Endothelial cell of umbilical vein (primary cell): ENCODE measurements around the gene HOXA2. TPM values are rescaled to one million over a fixed set of nuclear protein-coding genes. Genes with fewer than 3 reads are reported as not detected.

Experiments
- BruUV-seq: library from RNA; stranded (reverse); fragments of 400-500 nt; replicated peaks from 2 replicates; lab custom pipeline; 2021; lab: Mats Ljungman, UMichigan
- CTCF ChIA-PET: fragments of 300-600, 350-600 bp; sonication (Branson Sonifier 250); formaldehyde crosslinking; loops from one replicate; lab custom pipeline; 2021; ENCODE audit warnings: antibody characterized with exemption, inconsistent platforms; lab: Charles Lee
- POLR2A ChIA-PET: fragments of 300-600, 350-600 bp; sonication (Branson Sonifier 250); formaldehyde crosslinking; loops from one replicate; lab custom pipeline; 2021; ENCODE audit warnings: antibody characterized with exemption, inconsistent platforms; lab: Charles Lee
- DNase-seq: peaks from one replicate; pipeline ENCODE4 v3.0.0-alpha.2; 2011; ENCODE audit warnings: low read depth, low spot score
- FAIRE-seq: peaks from 2 replicates; lab custom pipeline; 2011; peaks lifted over from hg19 to GRCh38; lab: Jason Lieb, UNC
- H2AFZ ChIP-seq: 2 replicates; pipeline ENCODE4 v1.6.0; 2012; ENCODE audit warnings: low read depth, low read length, control low read depth, inconsistent platforms
- H3K27ac ChIP-seq: 2 replicates; pipeline ENCODE4 v1.5.1; 2011; ENCODE audit warnings: low read depth, mild to moderate bottlenecking, control low read depth, low read length, moderate library complexity; ENCODE audit not compliant: insufficient read depth
- H3K27me3 ChIP-seq, 2 experiments: 2 replicates each; pipeline versions ENCODE4 v1.6.0 to v1.6.1; 2011; ENCODE audit warnings: low read length in 2 of 2, mixed read lengths in 1 of 2; ENCODE audit not compliant: control insufficient read depth in 2 of 2, insufficient read depth in 2 of 2
- H3K36me3 ChIP-seq, 2 experiments: 2 replicates in 1 of 2; 3 replicates in 1 of 2; pipeline ENCODE4 v1.5.1; 2011; ENCODE audit warnings: low read length in 2 of 2, mild to moderate bottlenecking in 1 of 2, moderate library complexity in 1 of 2; ENCODE audit not compliant: control insufficient read depth in 2 of 2, insufficient read depth in 2 of 2; ENCODE audit errors: extremely low read depth in 1 of 2
- H3K4me1 ChIP-seq: 3 replicates; pipeline ENCODE4 v1.5.1; 2011; ENCODE audit warnings: mild to moderate bottlenecking, low read length; ENCODE audit not compliant: control insufficient read depth, insufficient read depth; ENCODE audit errors: extremely low read depth
- H3K4me2 ChIP-seq: 2 replicates; pipeline ENCODE4 v1.6.1; 2011; ENCODE audit warnings: low read length, control low read depth, mixed read lengths; ENCODE audit not compliant: insufficient read depth
- H3K4me3 ChIP-seq, 3 experiments: fragments of 200-600 bp in 1 of 3; sonication (generic), shearing (Covaris generic) in 1 of 3; replicated peaks in 1 of 3; 2 replicates each; pipeline ENCODE4 v1.5.1; 2011 to 2016; ENCODE audit warnings: control low read depth in 3 of 3, low read length in 3 of 3, mild to moderate bottlenecking in 2 of 3, inconsistent platforms in 1 of 3, low read depth in 1 of 3, moderate library complexity in 1 of 3; ENCODE audit not compliant: insufficient read depth in 1 of 3
- H3K79me2 ChIP-seq: 2 replicates; pipeline ENCODE4 v1.6.0; 2012; ENCODE audit warnings: low read length, inconsistent platforms; ENCODE audit not compliant: control insufficient read depth, insufficient read depth
- H3K9ac ChIP-seq: replicated peaks from 2 replicates; pipeline ENCODE3; 2011; ENCODE audit warnings: low read length, control low read depth; ENCODE audit not compliant: insufficient read depth; ENCODE audit errors: extremely low read depth
- H3K9me1 ChIP-seq: replicated peaks from 3 replicates; pipeline ENCODE4 v1.6.0; 2011; ENCODE audit warnings: mild to moderate bottlenecking, low read length; ENCODE audit not compliant: control insufficient read depth, insufficient read depth; ENCODE audit errors: extremely low read depth
- H3K9me3 ChIP-seq: replicated peaks from 2 replicates; pipeline ENCODE4 v1.5.1; 2012; ENCODE audit warnings: low read length, inconsistent platforms; ENCODE audit not compliant: control insufficient read depth, insufficient read depth
- H4K20me1 ChIP-seq: replicated peaks from 2 replicates; pipeline ENCODE3; 2011; ENCODE audit warnings: mild to moderate bottlenecking, low read length; ENCODE audit not compliant: control insufficient read depth, insufficient read depth; ENCODE audit errors: extremely low read depth
- EZH2 ChIP-seq: IDR thresholded peaks from 2 replicates; pipeline ENCODE4 v1.6.1; 2012; ENCODE audit warnings: borderline replicate concordance, low read depth, mild to moderate bottlenecking, moderate library complexity, low read length, inconsistent platforms; ENCODE audit not compliant: severe bottlenecking
- FOS ChIP-seq: IDR thresholded peaks from 2 replicates; pipeline ENCODE4 v1.6.1; 2011; ENCODE audit warnings: mild to moderate bottlenecking, low read length, moderate library complexity, borderline replicate concordance; ENCODE audit not compliant: insufficient read depth
- GATA2 ChIP-seq: IDR thresholded peaks from 2 replicates; pipeline ENCODE4 v1.7.0; 2011; ENCODE audit warnings: low read depth, mild to moderate bottlenecking, moderate library complexity, mixed read lengths, low read length; ENCODE audit not compliant: insufficient read length, insufficient read depth
- JUN ChIP-seq: IDR thresholded peaks from 2 replicates; pipeline ENCODE4 v1.6.1; 2011; ENCODE audit warnings: borderline replicate concordance, low read depth; ENCODE audit not compliant: insufficient read length, insufficient read depth
- MAX ChIP-seq: IDR thresholded peaks from 2 replicates; pipeline ENCODE4 v1.6.1; 2011; ENCODE audit not compliant: insufficient read depth, insufficient read length
- MYC ChIP-seq: IDR thresholded peaks from one replicate; pipeline ENCODE4 v1.6.1; 2011; ENCODE audit warnings: mild to moderate bottlenecking, low read depth, low read length
- POLR2A ChIP-seq: IDR thresholded peaks from 2 replicates; pipeline ENCODE4 v1.6.1; 2012; ENCODE audit warnings: low read depth, mild to moderate bottlenecking, control low read depth, low read length
- dilution Hi-C: fragments of 300-500 bp; cut with MboI; formaldehyde crosslinking; loops from one replicate; pipeline ENCODE4 v1.15.0; 2019; ENCODE audit warnings: low sequenced_read_pairs; ENCODE audit not compliant: extremely low pct_ligation_motif_present
- intact Hi-C: fragments of 100-400 bp; cut with micrococcal nuclease; formaldehyde crosslinking; loops from one replicate; pipeline ENCODE4 v1.10.0; 2022
- polyA plus RNA-seq, 4 experiments: library from polyadenylated mRNA; depleted of rRNA in 3 of 4; stranded (reverse) in 3 of 4; unstranded in 1 of 4; fragments of >200 nt; gene quantifications; 2 replicates each; pipeline versions ENCODE4 v1.2.1 to v1.2.3, GENCODE V29; 2011 to 2012; ENCODE audit warnings: missing spikeins in 1 of 4
- total RNA-seq: library from RNA; stranded (reverse); gene quantifications from 2 replicates; pipeline ENCODE4 v1.2.3, GENCODE V29; 2021

HOXA2 gene
- total and polyA plus RNA-seq, 2 donors (not counting 3 experiments of a cell fraction or from before 2014, with no cell fraction given) = 1.6 to 2.3 TPM

GRCh38 chr7:27142580-27143022, 40.1 kb upstream of the HOXA2 start:
- no peaks in the 10 kb centered on the region for H4K20me1 ChIP-seq
- peak overlapping the region; percentile 84 for H3K9ac ChIP-seq
- H3K79me2 ChIP-seq = peaks cover 99% of the 10 kb centered on the region
- peaks cover 0 to 19% of the 10 kb centered on the region in 2 experiments for H3K36me3 ChIP-seq
- H3K27ac ChIP-seq = peak overlapping the region; percentile 82
- peak overlapping the region; percentile 29 to 84 (median 65) for H3K4me3 ChIP-seq
- H3K4me1 ChIP-seq = peaks cover 76% of the 10 kb centered on the region
- BruUV-seq = no TSS peak
- DNase-seq (no peak), FAIRE-seq (no peak)
- H3K9me3 ChIP-seq = no peaks in the 10 kb centered on the region
- dilution Hi-C loops (no loop called here), intact Hi-C loops (loop anchor here (1.0 to 5.0 kb wide), 6 partner anchors 19 to 1286 kb away; no protein-coding TSS in a partner anchor)
- peak overlapping the region; percentile 92 for H3K4me2 ChIP-seq
- no peak overlapping the region for H2AFZ ChIP-seq
- ChIA-PET CTCF (interaction anchor here (0.9 to 7.0 kb wide), 17 partner anchors 10 to 773 kb away, joined by 3 to 72 read pairs (median 11); partner anchors contain the start of genes HOXA3, HOXA4 and HOXA7), POLR2A (interaction anchor here (1.5 kb wide), 1 partner anchor 44 kb away, joined by 3 read pairs; no protein-coding TSS in a partner anchor)
- H3K27me3 ChIP-seq = no peaks in the 10 kb centered on the region
- H3K9me1 ChIP-seq = no peaks in the 10 kb centered on the region
- TF ChIP-seq POLR2A = no peak
- no peak for TF ChIP-seq JUN
- no peak for TF ChIP-seq MYC
- no peak for TF ChIP-seq EZH2
- TF ChIP-seq FOS = no peak
- TF ChIP-seq MAX = no peak
- TF ChIP-seq GATA2 = no peak
